Hepatocyte (in vitro differentiated cells): ENCODE results near the gene HCRTR1. TPM values are rescaled to one million over a fixed set of nuclear protein-coding genes. Genes with fewer than 3 reads are reported as not detected.

Source experiments
- DNase-seq: peaks from one replicate; pipeline ENCODE4 v3.0.0-alpha.2; 2016; ENCODE audit warnings: low spot score
- H2AFZ ChIP-seq: fragments of 200-600 bp; sonication (generic); 2 replicates; pipeline ENCODE4 v1.6.0; 2016; ENCODE audit warnings: antibody characterized with exemption, mild to moderate bottlenecking
- H3K27ac ChIP-seq: fragments of 200-600 bp; sonication (generic); 2 replicates; pipeline ENCODE4 v1.5.1; 2016; ENCODE audit warnings: mild to moderate bottlenecking
- H3K27me3 ChIP-seq: fragments of 200-600 bp; sonication (generic); 2 replicates; pipeline ENCODE4 v1.6.1; 2016
- H3K36me3 ChIP-seq: fragments of 200-600 bp; sonication (generic); replicated peaks from 2 replicates; pipeline ENCODE4 v1.5.1; 2016; ENCODE audit warnings: low read depth; ENCODE audit not compliant: insufficient read depth
- H3K4me1 ChIP-seq: fragments of 200-600 bp; sonication (generic); 2 replicates; pipeline ENCODE4 v1.5.1; 2016; ENCODE audit warnings: mild to moderate bottlenecking, moderate library complexity; ENCODE audit not compliant: insufficient read depth
- H3K4me2 ChIP-seq: fragments of 200-600 bp; sonication (generic); 2 replicates; pipeline ENCODE4 v1.6.0; 2016
- H3K4me3 ChIP-seq: fragments of 200-600 bp; sonication (generic); 2 replicates; pipeline ENCODE4 v1.5.1; 2016; ENCODE audit warnings: mild to moderate bottlenecking
- H3K79me2 ChIP-seq: fragments of 200-600 bp; sonication (generic); 2 replicates; pipeline ENCODE4 v1.6.0; 2017; ENCODE audit warnings: mild to moderate bottlenecking
- H3K9me2 ChIP-seq: fragments of 200-600 bp; sonication (generic); replicated peaks from 2 replicates; pipeline ENCODE4 v1.6.0; 2017; ENCODE audit warnings: mild to moderate bottlenecking; ENCODE audit not compliant: insufficient read depth
- H3K9me3 ChIP-seq: fragments of 200-600 bp; sonication (generic); 2 replicates; pipeline ENCODE4 v1.5.1; 2016; ENCODE audit warnings: low read depth, mild to moderate bottlenecking
- H4K20me1 ChIP-seq: fragments of 200-600 bp; sonication (generic); 2 replicates; pipeline ENCODE4 v1.6.0; 2016; ENCODE audit warnings: mild to moderate bottlenecking; ENCODE audit not compliant: insufficient read depth, poor library complexity, severe bottlenecking
- EZH2 ChIP-seq: fragments of 200-600 bp; sonication (generic); IDR thresholded peaks from 2 replicates; pipeline ENCODE4 v1.6.1; 2016; ENCODE audit warnings: antibody characterized with exemption, mild to moderate bottlenecking, borderline replicate concordance
- EZH2phosphoT487 ChIP-seq: fragments of 200-600 bp; sonication (generic); IDR thresholded peaks from one replicate; pipeline ENCODE4 v1.6.1; 2018; ENCODE audit warnings: antibody characterized with exemption, mild to moderate bottlenecking, low read depth, moderate library complexity; ENCODE audit not compliant: unreplicated experiment, severe bottlenecking
- WGBS: methylation state at CpG from one replicate; pipeline ENCODE4 v1.1.6; 2016; ENCODE audit warnings: low lambda C conversion rate; ENCODE audit errors: missing lambda C conversion rate; 5-methylcytosine and 5-hydroxymethylcytosine counted together
- polyA plus RNA-seq: library from polyadenylated mRNA; unstranded; fragments of >200 nt; fragmentation: Nextera tagmentation; extraction: Ambion mirVana; gene quantifications from 2 replicates; pipeline ENCODE4 v1.2.1, GENCODE V29; 2016
- total RNA-seq: library from RNA; depleted of rRNA; stranded (reverse); fragments of >200 nt; gene quantifications from 2 replicates; pipeline ENCODE4 v1.2.3, GENCODE V29; 2014
- TF ChIP-seq, protein P1 (sequence below): fragments of 200-600 bp; sonication (generic); IDR thresholded peaks from 2 replicates; pipeline ENCODE4 v1.5.1; 2016; ENCODE audit warnings: antibody characterized with exemption, mild to moderate bottlenecking; ENCODE audit not compliant: poor library complexity

HCRTR1 gene
- total and polyA plus RNA-seq, 2 experiments from 2014 or later, result not detected

DNA sequence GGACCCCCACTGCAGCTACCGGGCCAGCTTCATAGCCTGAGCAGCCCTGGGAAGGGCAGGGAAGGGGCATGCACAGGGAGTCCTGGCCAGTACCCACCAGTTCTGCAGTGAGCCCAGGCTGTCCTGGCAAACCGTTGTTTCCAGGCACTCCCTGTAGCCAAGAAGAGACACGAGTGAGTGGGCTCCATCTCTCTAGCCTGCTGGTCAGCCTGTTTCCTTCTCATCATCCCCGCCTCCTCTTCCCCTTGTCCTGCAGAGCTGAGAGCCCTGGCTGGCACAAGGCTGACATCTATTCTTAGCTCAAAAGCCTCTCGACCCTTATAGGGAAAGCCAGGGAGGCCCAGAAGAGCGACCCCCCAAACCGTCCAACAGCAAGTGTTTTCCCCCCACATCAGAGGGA lies 57.7 kb downstream of the HCRTR1 start:
- no peak for TF ChIP-seq EZH2
- no peak for TF ChIP-seq EZH2phosphoT487
- Histone ChIP-seq H2AFZ (no peak overlapping the region), H3K4me2 (no peak overlapping the region), H3K79me2 (no peaks in the 10 kb centered on the region), H3K9me2 (no peaks in the 10 kb centered on the region), H3K4me1 (peaks cover 20% of the 10 kb centered on the region), H3K27ac (no peak overlapping the region), H3K36me3 (no peaks in the 10 kb centered on the region), H3K9me3 (no peaks in the 10 kb centered on the region), H3K27me3 (no peaks in the 10 kb centered on the region), H3K4me3 (no peak overlapping the region), H4K20me1 (no peaks in the 10 kb centered on the region)
- DNase-seq, result no peak
- 86% methylated on average over 7 of the region's 7 CpGs for WGBS

- H3K79me2 ChIP-seq, result no peaks in the 10 kb centered on the region
- TF ChIP-seq EZH2 (no peak), EZH2phosphoT487 (no peak)
- TF ChIP-seq, protein P1, sequence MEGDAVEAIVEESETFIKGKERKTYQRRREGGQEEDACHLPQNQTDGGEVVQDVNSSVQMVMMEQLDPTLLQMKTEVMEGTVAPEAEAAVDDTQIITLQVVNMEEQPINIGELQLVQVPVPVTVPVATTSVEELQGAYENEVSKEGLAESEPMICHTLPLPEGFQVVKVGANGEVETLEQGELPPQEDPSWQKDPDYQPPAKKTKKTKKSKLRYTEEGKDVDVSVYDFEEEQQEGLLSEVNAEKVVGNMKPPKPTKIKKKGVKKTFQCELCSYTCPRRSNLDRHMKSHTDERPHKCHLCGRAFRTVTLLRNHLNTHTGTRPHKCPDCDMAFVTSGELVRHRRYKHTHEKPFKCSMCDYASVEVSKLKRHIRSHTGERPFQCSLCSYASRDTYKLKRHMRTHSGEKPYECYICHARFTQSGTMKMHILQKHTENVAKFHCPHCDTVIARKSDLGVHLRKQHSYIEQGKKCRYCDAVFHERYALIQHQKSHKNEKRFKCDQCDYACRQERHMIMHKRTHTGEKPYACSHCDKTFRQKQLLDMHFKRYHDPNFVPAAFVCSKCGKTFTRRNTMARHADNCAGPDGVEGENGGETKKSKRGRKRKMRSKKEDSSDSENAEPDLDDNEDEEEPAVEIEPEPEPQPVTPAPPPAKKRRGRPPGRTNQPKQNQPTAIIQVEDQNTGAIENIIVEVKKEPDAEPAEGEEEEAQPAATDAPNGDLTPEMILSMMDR, result no peak
Observed at GRCh38 chr1:31675756-31676155, 58.3 kb downstream of the HCRTR1 start.

More at GRCh38 chr1:31675756-31676155, 58.3 kb downstream of the HCRTR1 start:
- no peaks in the 10 kb centered on the region for H3K9me3 ChIP-seq
- no peak overlapping the region for H3K27ac ChIP-seq
- H3K27me3 ChIP-seq, result no peaks in the 10 kb centered on the region
- no peaks in the 10 kb centered on the region for H4K20me1 ChIP-seq
- peaks cover 14% of the 10 kb centered on the region for H3K4me1 ChIP-seq
- DNase-seq, result no peak
- H3K9me2 ChIP-seq, result no peaks in the 10 kb centered on the region
- no peaks in the 10 kb centered on the region for H3K36me3 ChIP-seq
- 87% methylated on average over 14 of the region's 14 CpGs for WGBS
- H2AFZ ChIP-seq, result no peak overlapping the region
- no peak overlapping the region for H3K4me3 ChIP-seq
- no peak overlapping the region for H3K4me2 ChIP-seq

Other genes starting within 250 kb of the HCRTR1 start
- gene FABP3, start 244.6 kb upstream of the HCRTR1 start, total RNA-seq, result 23.9 and 39.1 TPM in 2 replicates
- 50.1 and 65.5 TPM in 2 replicates for gene FABP3, start 244.6 kb upstream of the HCRTR1 start, polyA plus RNA-seq
- 53.6 and 70.2 TPM in 2 replicates for gene SERINC2, start 204.5 kb upstream of the HCRTR1 start, total RNA-seq
- 154 and 164 TPM in 2 replicates for gene SERINC2, start 204.5 kb upstream of the HCRTR1 start, polyA plus RNA-seq
- gene TINAGL1, start 41.2 kb upstream of the HCRTR1 start, total RNA-seq, result 46.2 and 58.3 TPM in 2 replicates
- 64.4 and 69.4 TPM in 2 replicates for gene TINAGL1, start 41.2 kb upstream of the HCRTR1 start, polyA plus RNA-seq
- gene PEF1, start 27.2 kb downstream of the HCRTR1 start, total RNA-seq, result 70.7 and 85.9 TPM in 2 replicates
- 85.5 and 89.0 TPM in 2 replicates for gene PEF1, start 27.2 kb downstream of the HCRTR1 start, polyA plus RNA-seq
- 95.1 and 127 TPM in 2 replicates for gene COL16A1, start 86.3 kb downstream of the HCRTR1 start, total RNA-seq
- gene COL16A1, start 86.3 kb downstream of the HCRTR1 start, polyA plus RNA-seq, result 90.2 and 116 TPM in 2 replicates
- gene ADGRB2, start 146.7 kb downstream of the HCRTR1 start, total RNA-seq, result 6.0 and 10.5 TPM in 2 replicates
- 7.7 and 7.8 TPM in 2 replicates for gene ADGRB2, start 146.7 kb downstream of the HCRTR1 start, polyA plus RNA-seq
- gene SPOCD1, start 198.3 kb downstream of the HCRTR1 start, total RNA-seq, result 1.4 and 2.3 TPM in 2 replicates
- gene SPOCD1, start 198.3 kb downstream of the HCRTR1 start, polyA plus RNA-seq, result 2.8 and 2.9 TPM in 2 replicates